Fibroblast of mammary gland (primary cell): ENCODE measurements around the gene WNT5B.

ENCODE experiments used
- DNase-seq: peaks from one replicate; pipeline ENCODE4 v3.0.0-alpha.2; 2010; ENCODE audit warnings: low read depth
- H3K4me3 ChIP-seq: 2 replicates; pipeline ENCODE4 v1.5.1; 2011; ENCODE audit warnings: low read depth, mild to moderate bottlenecking, low read length, moderate library complexity; ENCODE audit not compliant: control insufficient read depth
- TF ChIP-seq, protein P1 (sequence below): conservative IDR thresholded peaks from 2 replicates; pipeline ENCODE4 v1.5.1; 2011; ENCODE audit warnings: low read depth, low read length, inconsistent platforms; ENCODE audit not compliant: control insufficient read depth, insufficient read depth

The WNT5B gene

DNA sequence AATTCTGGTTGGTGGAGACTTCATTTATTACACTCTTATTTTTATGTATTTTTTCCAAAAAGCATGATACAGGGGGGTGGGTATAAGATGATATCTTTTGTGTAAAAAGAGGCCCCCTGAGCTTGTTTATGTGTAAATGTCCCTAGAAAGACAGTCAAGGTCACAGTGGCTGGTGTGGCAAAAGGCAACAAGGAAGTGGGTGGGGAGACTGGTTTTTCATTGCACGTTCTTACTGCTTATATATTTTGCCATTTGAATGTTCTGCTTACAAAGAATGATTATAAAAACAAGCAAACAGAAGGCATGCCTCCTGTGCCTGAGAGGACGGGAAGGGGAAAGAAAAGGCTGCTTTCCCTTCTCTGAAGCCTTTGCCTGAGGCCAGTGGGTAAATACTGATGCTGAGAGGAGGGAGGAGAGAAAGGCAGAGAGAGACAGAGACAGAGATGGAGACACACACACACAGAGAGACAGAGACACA, 37.7 kb downstream of the WNT5B start:
- H3K4me3 ChIP-seq: no peak overlapping the region
- DNase-seq: no peak
- TF ChIP-seq, protein P1, sequence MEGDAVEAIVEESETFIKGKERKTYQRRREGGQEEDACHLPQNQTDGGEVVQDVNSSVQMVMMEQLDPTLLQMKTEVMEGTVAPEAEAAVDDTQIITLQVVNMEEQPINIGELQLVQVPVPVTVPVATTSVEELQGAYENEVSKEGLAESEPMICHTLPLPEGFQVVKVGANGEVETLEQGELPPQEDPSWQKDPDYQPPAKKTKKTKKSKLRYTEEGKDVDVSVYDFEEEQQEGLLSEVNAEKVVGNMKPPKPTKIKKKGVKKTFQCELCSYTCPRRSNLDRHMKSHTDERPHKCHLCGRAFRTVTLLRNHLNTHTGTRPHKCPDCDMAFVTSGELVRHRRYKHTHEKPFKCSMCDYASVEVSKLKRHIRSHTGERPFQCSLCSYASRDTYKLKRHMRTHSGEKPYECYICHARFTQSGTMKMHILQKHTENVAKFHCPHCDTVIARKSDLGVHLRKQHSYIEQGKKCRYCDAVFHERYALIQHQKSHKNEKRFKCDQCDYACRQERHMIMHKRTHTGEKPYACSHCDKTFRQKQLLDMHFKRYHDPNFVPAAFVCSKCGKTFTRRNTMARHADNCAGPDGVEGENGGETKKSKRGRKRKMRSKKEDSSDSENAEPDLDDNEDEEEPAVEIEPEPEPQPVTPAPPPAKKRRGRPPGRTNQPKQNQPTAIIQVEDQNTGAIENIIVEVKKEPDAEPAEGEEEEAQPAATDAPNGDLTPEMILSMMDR: no peak

DNA sequence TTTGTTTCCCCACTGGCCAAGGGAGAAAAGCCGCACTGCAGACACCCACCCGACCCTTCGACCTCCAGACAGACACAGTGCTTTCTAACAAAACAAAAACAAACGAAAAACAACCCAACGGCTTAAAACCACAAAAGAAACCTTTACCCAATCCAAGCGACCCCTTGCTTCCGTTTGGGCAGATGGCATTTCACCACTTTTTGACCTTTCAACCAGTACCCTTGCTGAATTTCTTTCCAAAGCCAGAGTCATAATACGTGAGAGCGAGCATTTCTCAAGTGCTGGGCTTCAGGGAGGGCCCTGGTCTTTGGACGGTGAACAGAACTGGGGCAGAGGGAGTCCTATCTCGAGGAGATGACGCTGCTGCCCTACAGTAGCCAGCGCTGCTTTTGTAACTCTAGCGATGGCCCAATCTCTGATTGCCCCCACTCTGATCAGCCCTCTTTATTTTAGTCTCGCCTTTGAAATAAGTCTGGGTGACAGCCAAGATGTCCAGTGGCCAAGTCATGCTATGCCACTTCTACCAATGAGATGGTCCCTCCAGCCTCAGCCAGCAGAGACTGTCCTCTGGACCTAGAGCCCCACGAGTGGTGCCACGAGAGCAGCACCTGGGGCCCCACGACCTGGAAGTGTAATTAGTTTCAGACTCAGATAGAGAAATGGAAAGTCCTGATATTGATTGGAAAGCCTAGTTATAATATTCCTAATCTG, 40.0 kb downstream of the WNT5B start:
- H3K4me3 ChIP-seq: no peak overlapping the region
- DNase-seq: no peak

DNA sequence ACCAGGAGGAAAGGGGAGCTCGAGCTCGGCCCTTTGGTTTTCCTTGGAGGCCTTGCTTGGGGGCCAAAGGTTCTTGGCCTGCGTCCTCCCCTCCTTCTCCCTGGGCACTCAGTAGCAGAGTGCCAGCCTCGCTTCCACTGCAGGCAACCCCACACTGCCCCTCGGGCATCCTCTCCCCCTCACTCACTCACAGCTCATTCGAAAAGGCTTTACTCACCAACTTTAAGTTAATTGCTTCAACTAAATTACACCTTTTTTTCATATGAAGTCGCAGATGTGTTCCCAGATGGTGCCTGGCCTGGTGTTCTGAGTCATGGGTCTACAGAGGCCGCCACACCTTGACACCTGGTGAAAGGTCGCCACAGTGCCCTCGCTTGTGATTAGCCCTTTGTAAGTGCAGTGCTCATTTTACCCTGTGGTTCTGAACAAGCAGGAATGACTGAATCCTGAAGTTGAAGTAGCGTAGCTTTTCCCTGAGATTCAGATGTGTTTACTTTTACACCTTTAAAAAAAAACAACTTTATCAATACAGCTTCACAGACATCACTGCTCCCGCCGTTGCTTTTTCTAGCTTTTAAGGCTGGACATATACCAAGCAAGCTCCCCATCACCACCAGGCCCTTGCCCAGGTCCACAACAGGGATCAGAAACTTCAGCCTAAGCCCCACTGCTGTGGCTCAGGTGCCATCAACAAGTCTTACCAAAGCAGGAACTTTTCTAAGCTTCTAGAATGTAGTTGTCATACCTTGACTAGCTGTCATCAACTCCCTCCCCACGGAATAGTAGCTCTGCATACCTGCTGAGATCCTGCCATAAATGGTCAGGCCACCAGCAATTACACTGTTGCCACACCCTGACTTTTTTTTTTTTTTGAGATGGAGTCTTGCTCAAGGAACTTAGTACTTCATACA, 41.6 kb downstream of the WNT5B start:
- DNase-seq: no peak
- H3K4me3 ChIP-seq: no peak overlapping the region
- TF ChIP-seq, protein P1: no peak

More for the DNA sequence above, 40.0 kb downstream of the WNT5B start:
- TF ChIP-seq, protein P1: no peak

DNA sequence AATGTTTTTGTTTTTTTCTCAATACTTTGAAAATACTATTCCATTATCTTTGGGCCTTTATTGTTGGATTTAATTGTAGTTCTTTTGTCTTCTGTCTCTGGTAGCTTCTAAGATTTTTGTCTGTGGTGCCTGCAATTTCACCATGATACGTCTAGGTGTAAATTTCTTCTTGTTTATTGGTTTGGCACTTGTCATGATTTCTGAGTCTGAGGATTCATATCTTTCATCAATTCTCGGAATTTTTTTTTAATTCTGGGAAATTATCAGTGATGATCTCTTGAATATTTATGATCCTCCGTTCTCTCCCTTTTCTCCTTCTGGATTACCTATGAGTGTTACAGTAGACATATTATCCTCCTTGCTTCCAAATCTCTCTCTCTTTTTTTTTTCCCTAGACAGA, 47.0 kb downstream of the WNT5B start:
- no peak for DNase-seq
- TF ChIP-seq, protein P1: no peak
- no peak overlapping the region for H3K4me3 ChIP-seq

DNA sequence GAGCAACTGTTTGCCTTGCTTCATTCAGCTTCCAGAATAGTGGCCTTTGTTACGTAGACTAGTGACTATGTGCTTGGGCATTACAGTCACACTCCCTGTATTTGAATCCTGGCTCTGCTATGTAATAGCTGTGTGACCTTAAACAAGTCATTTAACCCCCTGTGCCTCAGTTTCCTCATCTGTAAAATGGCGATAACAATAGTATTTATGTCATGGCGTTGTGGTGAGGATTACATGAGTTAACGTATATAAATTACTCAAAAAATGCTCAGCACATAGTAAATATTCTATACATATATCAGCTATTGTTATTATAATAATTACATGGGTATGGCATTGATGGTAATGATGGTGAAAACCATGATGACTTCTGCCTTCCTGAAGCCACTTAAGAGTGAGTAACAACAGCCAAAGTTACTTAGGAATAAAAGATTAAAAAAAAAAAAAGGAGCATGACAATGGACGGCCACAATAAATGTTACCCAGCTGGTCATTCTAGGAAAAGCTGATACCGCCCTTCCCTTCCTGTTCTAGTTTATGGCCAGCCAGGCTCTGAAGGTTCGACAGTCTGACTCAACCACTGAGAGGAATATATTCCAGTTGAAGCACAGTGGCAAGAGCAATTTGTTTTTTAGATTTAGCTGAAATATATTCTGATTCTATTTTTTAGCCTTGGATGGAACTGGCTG, 51.9 kb downstream of the WNT5B start:
- TF ChIP-seq, protein P1: no peak
- H3K4me3 ChIP-seq: no peak overlapping the region
- no peak for DNase-seq

DNA sequence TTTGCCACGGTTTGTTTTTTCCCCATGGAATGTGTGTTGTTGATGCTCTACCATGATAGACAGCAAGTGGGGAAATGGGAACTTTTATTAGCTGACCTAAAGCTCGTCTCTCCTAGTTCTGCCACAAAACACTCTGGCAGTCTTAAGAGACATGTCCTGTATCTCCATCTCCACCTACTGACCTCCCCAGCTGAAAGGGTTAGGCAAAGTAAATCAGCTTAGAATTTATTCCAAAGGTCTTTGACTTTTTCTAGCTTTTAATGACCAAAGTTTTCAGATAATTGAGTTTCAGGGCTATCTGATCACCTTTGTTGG, 52.4 kb downstream of the WNT5B start:
- TF ChIP-seq, protein P1: no peak
- H3K4me3 ChIP-seq: no peak overlapping the region
- no peak for DNase-seq
